KMS-11 (cell line): ENCODE data around the gene MEF2A.

ENCODE experiments used
- H2AFZ ChIP-seq: fragments of 200-600 bp; sonication (generic); 2 replicates; pipeline ENCODE4 v1.6.1; 2016; ENCODE audit warnings: antibody characterized with exemption, mixed run types, low read depth
- H3K27ac ChIP-seq: fragments of 200-600 bp; sonication (generic); 2 replicates; pipeline ENCODE4 v1.6.1; 2016; ENCODE audit warnings: mild to moderate bottlenecking, mixed run types
- H3K27me3 ChIP-seq: fragments of 200-600 bp; sonication (generic); 2 replicates; pipeline ENCODE4 v1.6.1; 2017; ENCODE audit warnings: mild to moderate bottlenecking, low read depth, mixed run types, moderate library complexity; ENCODE audit not compliant: insufficient read depth
- H3K36me3 ChIP-seq: fragments of 200-600 bp; sonication (generic); 2 replicates; pipeline ENCODE4 v1.6.1; 2017; ENCODE audit warnings: mild to moderate bottlenecking, mixed run types; ENCODE audit not compliant: insufficient read depth
- H3K4me1 ChIP-seq: fragments of 200-600 bp; sonication (generic); 2 replicates; pipeline ENCODE4 v1.6.1; 2016; ENCODE audit warnings: mild to moderate bottlenecking, low read depth, mixed run types; ENCODE audit not compliant: poor library complexity, severe bottlenecking
- H3K4me2 ChIP-seq: fragments of 200-600 bp; sonication (generic); 2 replicates; pipeline ENCODE4 v1.7.0; 2016; ENCODE audit warnings: mild to moderate bottlenecking, mixed run types
- H3K4me3 ChIP-seq: fragments of 200-600 bp; sonication (generic); IDR thresholded peaks from 2 replicates; pipeline ENCODE4 v1.6.1; 2017; ENCODE audit warnings: low read depth, low read length, mixed read lengths; ENCODE audit not compliant: insufficient read depth
- H3K79me2 ChIP-seq: fragments of 200-600 bp; sonication (generic); 2 replicates; pipeline ENCODE4 v1.6.1; 2016; ENCODE audit warnings: low read depth, mixed run types; ENCODE audit not compliant: insufficient read depth
- H3K9ac ChIP-seq: fragments of 200-600 bp; sonication (generic); 2 replicates; pipeline ENCODE4 v1.6.1; 2016; ENCODE audit warnings: mild to moderate bottlenecking, mixed run types
- H4K20me1 ChIP-seq: fragments of 200-600 bp; sonication (generic); 2 replicates; pipeline ENCODE4 v1.6.1; 2016; ENCODE audit warnings: mild to moderate bottlenecking, mixed run types; ENCODE audit not compliant: insufficient read depth
- TF ChIP-seq, protein P1 (sequence below): fragments of 200-600 bp; sonication (generic); conservative IDR thresholded peaks from 2 replicates; pipeline ENCODE4 v1.6.1; 2017; ENCODE audit warnings: low read depth, mild to moderate bottlenecking, antibody characterized with exemption, low read length, moderate library complexity, mixed read lengths

The MEF2A gene

DNA sequence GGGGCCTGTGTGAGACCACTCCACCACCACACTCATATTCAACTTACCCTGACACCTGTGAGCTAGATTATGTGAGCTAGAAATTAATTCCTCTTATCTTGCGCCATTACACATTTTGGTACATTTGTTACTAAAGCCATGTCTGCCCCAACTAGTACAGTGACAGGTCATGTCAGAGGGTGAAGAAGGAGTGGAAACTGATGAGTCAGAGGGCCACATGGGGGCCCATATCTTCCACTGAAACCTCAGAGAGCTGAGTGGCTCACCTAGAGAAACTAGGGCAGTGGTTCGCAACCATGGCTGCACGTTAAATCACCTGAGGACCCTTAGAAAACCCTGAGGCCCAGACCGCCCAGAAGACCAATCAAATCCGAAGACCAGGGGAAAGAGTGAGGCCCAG lies 15.7 kb upstream of the MEF2A start:
- no peaks in the 10 kb centered on the region for H3K4me1 ChIP-seq
- H3K4me3 ChIP-seq: no peak overlapping the region
- no peaks in the 10 kb centered on the region for H4K20me1 ChIP-seq
- TF ChIP-seq, protein P1, sequence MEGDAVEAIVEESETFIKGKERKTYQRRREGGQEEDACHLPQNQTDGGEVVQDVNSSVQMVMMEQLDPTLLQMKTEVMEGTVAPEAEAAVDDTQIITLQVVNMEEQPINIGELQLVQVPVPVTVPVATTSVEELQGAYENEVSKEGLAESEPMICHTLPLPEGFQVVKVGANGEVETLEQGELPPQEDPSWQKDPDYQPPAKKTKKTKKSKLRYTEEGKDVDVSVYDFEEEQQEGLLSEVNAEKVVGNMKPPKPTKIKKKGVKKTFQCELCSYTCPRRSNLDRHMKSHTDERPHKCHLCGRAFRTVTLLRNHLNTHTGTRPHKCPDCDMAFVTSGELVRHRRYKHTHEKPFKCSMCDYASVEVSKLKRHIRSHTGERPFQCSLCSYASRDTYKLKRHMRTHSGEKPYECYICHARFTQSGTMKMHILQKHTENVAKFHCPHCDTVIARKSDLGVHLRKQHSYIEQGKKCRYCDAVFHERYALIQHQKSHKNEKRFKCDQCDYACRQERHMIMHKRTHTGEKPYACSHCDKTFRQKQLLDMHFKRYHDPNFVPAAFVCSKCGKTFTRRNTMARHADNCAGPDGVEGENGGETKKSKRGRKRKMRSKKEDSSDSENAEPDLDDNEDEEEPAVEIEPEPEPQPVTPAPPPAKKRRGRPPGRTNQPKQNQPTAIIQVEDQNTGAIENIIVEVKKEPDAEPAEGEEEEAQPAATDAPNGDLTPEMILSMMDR: no peak
- no peak overlapping the region for H3K9ac ChIP-seq
- no peaks in the 10 kb centered on the region for H3K27me3 ChIP-seq
- H3K4me2 ChIP-seq: no peak overlapping the region
- no peaks in the 10 kb centered on the region for H3K79me2 ChIP-seq
- no peak overlapping the region for H2AFZ ChIP-seq
- H3K36me3 ChIP-seq: no peaks in the 10 kb centered on the region
- H3K27ac ChIP-seq: no peak overlapping the region

DNA sequence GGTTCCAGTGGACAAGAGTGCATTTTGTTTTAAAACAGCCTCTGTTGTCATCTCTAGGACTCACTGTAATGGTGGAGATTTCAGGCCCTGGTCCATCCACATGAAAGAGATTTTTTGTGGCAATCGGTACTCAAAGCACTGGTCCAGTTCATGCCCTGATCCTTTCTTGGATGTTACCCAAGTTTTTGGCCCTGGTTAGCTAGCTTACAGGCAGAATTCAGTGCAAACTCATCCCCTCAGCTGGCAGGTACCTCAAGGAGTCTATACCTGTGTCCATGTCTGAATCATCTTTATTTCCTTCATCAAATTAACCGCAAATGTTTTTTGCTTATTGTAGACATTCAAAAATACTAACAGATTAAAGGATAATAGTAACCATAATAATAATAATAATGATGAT lies 13.7 kb upstream of the MEF2A start:
- H3K27ac ChIP-seq: no peak overlapping the region
- no peaks in the 10 kb centered on the region for H4K20me1 ChIP-seq
- H3K4me2 ChIP-seq: no peak overlapping the region
- TF ChIP-seq, protein P1: no peak
- no peak overlapping the region for H3K9ac ChIP-seq
- H3K36me3 ChIP-seq: no peaks in the 10 kb centered on the region
- no peaks in the 10 kb centered on the region for H3K27me3 ChIP-seq
- H3K4me1 ChIP-seq: no peaks in the 10 kb centered on the region
- no peaks in the 10 kb centered on the region for H3K79me2 ChIP-seq
- no peak overlapping the region for H2AFZ ChIP-seq
- no peak overlapping the region for H3K4me3 ChIP-seq

DNA sequence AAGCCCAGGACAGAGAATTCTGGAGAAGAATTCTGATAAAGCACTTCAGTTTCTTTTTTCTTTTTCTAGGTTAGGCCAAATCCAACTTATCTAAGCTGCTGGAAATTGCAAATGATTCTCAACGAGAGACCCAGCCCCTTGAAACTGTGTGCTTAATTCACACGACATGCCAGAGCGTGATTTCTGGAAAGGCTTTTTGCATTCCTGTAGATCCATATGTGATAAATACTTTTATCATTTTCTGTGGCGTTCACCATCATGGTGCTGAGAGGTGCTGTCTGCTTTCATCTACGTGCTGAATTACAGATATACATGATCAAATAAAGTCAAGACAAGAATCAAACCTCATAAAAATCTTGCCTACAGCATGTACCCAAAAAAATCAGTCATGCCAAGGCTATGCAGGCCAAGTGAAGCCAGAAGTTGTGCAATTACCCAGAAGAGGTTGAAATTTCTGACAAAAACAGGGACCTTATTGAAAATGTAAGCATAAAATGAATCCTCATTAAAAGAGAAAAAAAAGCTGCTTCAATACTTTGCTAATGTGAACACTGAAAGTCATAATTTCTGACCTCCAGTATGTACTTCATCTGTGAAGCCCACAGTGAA lies 10.8 kb upstream of the MEF2A start:
- no peak overlapping the region for H2AFZ ChIP-seq
- no peaks in the 10 kb centered on the region for H3K27me3 ChIP-seq
- no peak overlapping the region for H3K4me3 ChIP-seq
- no peak overlapping the region for H3K9ac ChIP-seq
- no peaks in the 10 kb centered on the region for H3K79me2 ChIP-seq
- H3K36me3 ChIP-seq: no peaks in the 10 kb centered on the region
- H3K4me1 ChIP-seq: no peaks in the 10 kb centered on the region
- no peaks in the 10 kb centered on the region for H4K20me1 ChIP-seq
- no peak overlapping the region for H3K4me2 ChIP-seq
- H3K27ac ChIP-seq: no peak overlapping the region
- TF ChIP-seq, protein P1: no peak

DNA sequence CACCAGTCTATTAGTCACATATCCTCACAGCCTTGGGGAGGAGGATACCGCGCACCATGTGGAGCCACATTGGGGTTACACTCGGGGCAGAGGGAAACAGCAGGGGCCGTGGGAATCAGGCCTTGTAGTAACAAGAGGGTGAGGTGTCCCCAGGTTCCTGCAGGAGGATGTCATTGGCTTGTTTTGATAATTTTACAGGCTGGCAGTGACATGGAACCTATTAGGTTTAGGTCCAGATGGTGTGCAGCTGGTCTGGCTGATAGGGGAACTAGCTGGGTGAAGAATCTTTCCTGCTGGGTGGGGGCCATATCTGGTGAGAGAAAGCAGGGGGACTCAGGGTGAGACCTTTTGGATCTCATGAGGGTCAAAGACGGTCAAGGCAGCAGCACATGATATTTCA lies 9.8 kb upstream of the MEF2A start:
- Histone ChIP-seq H3K4me2 (no peak overlapping the region), H3K4me1 (no peaks in the 10 kb centered on the region), H3K27ac (no peak overlapping the region), H3K4me3 (no peak overlapping the region), H4K20me1 (no peaks in the 10 kb centered on the region), H2AFZ (no peak overlapping the region), H3K27me3 (no peaks in the 10 kb centered on the region), H3K9ac (no peak overlapping the region), H3K79me2 (no peaks in the 10 kb centered on the region), H3K36me3 (no peaks in the 10 kb centered on the region)
- TF ChIP-seq, protein P1: no peak
